Activated naive CD8-positive, alpha-beta T cell treated with anti-CD3 and anti-CD28 coated beads, Interleukin-2, amount 10 ng/mL, durations not matched to agents 7 days and 5 days (primary cell): Measurements from ENCODE around the gene PCDHB10. TPM values are rescaled to one million over a fixed set of nuclear protein-coding genes. Genes with fewer than 3 reads are reported as not detected.
"Not testable (repeated sequence)": the region's sequence is repeated elsewhere in the genome, so short reads cannot be mapped to it uniquely, and the experiment has no call there.

Experiments used
- ATAC-seq: fragments of 150-1000 bp; cut with Tn5 transposase; one replicate; pipeline ENCODE4 v1.10.0; 2021; ENCODE audit warnings: low read depth, moderate library complexity
- POLR2A ChIA-PET: fragments of 350-600 bp; sonication (Branson Sonifier 250); formaldehyde crosslinking; loops from one replicate; lab custom pipeline; 2021; ENCODE audit warnings: antibody characterized with exemption; lab: Charles Lee
- DNase-seq: peaks from one replicate; pipeline ENCODE4 v3.0.0; 2021
- H3K27ac Mint-ChIP-seq: one replicate; pipeline ENCODE4 v1.8.0; 2022; ENCODE audit warnings: mild to moderate bottlenecking, mixed read lengths
- H3K27me3 Mint-ChIP-seq: one replicate; pipeline ENCODE4 v1.8.0; 2022; ENCODE audit warnings: mild to moderate bottlenecking, moderate library complexity, mixed read lengths
- H3K36me3 Mint-ChIP-seq: one replicate; pipeline ENCODE4 v1.8.0; 2021; ENCODE audit warnings: mild to moderate bottlenecking, mixed read lengths
- H3K4me1 Mint-ChIP-seq: one replicate; pipeline ENCODE4 v1.8.0; 2021; ENCODE audit warnings: mixed read lengths
- H3K4me3 Mint-ChIP-seq: one replicate; pipeline ENCODE4 v1.8.0; 2022; ENCODE audit warnings: mild to moderate bottlenecking, moderate library complexity, mixed read lengths
- H3K9me3 Mint-ChIP-seq: one replicate; pipeline ENCODE4 v1.8.0; 2021; ENCODE audit warnings: mixed read lengths
- total RNA-seq, 2 experiments: library from RNA; stranded (reverse); gene quantifications; one replicate each; pipeline ENCODE4 v1.2.3, GENCODE V29; 2021

PCDHB10 gene
- total RNA-seq, 2 experiments from 2014 or later: not detected

GRCh38 chr5:141177577-141178191 is 14.5 kb upstream of the PCDHB10 start, which contains the start of gene PCDHB8:
TSS of gene PCDHB8 (plus strand) at chr5:141177790. CDS start at chr5:141178035, 245 bp downstream.
- H3K4me3 Mint-ChIP-seq, H3K4me1 Mint-ChIP-seq, H3K36me3 Mint-ChIP-seq, H3K9me3 Mint-ChIP-seq, H3K27ac Mint-ChIP-seq, ATAC-seq, DNase-seq, H3K27me3 Mint-ChIP-seq, POLR2A ChIA-PET: not testable (repeated sequence)

GRCh38 chr5:141179371-141179770 is 12.8 kb upstream of the PCDHB10 start:
- not testable (repeated sequence) for H3K27ac Mint-ChIP-seq, H3K4me3 Mint-ChIP-seq

GRCh38 chr5:141179876-141180275 is 12.3 kb upstream of the PCDHB10 start:
- H3K9me3 Mint-ChIP-seq, H3K4me1 Mint-ChIP-seq, POLR2A ChIA-PET, H3K27ac Mint-ChIP-seq, H3K36me3 Mint-ChIP-seq, DNase-seq, ATAC-seq, H3K4me3 Mint-ChIP-seq: not testable (repeated sequence)
- H3K27me3 Mint-ChIP-seq: peaks cover 12% of the 10 kb centered on the region

More at GRCh38 chr5:141179371-141179770, 12.8 kb upstream of the PCDHB10 start:
- DNase-seq: peak; percentile 44
- POLR2A ChIA-PET, H3K9me3 Mint-ChIP-seq, H3K36me3 Mint-ChIP-seq, ATAC-seq, H3K4me1 Mint-ChIP-seq, H3K27me3 Mint-ChIP-seq: not testable (repeated sequence)

GRCh38 chr5:141180313-141180712 is 11.8 kb upstream of the PCDHB10 start:
- POLR2A ChIA-PET: no interaction called here
- Mint-ChIP-seq H3K9me3 (peaks cover 8% of the 10 kb centered on the region), H3K4me1 (no peaks in the 10 kb centered on the region), H3K27me3 (peaks cover 15% of the 10 kb centered on the region), H3K36me3 (no peaks in the 10 kb centered on the region), H3K27ac (no peak overlapping the region), H3K4me3 (no peak overlapping the region)
- no peak for ATAC-seq
- DNase-seq: no peak

- H3K27me3 Mint-ChIP-seq: peaks cover 16% of the 10 kb centered on the region
- POLR2A ChIA-PET: no interaction called here
- no peak for DNase-seq
- no peak within 1 kb of the TSS for H3K4me3 Mint-ChIP-seq
- no peak for ATAC-seq
- peaks cover 13% of the 10 kb centered on the region for H3K9me3 Mint-ChIP-seq
- no peaks in the 10 kb centered on the region for H3K4me1 Mint-ChIP-seq
- peak within 1 kb of the TSS; percentile 19 for H3K27ac Mint-ChIP-seq
- H3K36me3 Mint-ChIP-seq: no peaks in the 10 kb centered on the region
These were observed 9.9 kb upstream of the PCDHB10 start, which contains the start of gene PCDHB16 for GRCh38 chr5:141182248-141182647. TSS of gene PCDHB16 (plus strand) at chr5:141182387. CDS start at chr5:141182560, 173 bp downstream.

- H3K36me3 Mint-ChIP-seq, DNase-seq, H3K27ac Mint-ChIP-seq, POLR2A ChIA-PET, ATAC-seq, H3K4me3 Mint-ChIP-seq, H3K4me1 Mint-ChIP-seq: not testable (repeated sequence)
- Mint-ChIP-seq H3K27me3 (peaks cover 19% of the 10 kb centered on the region), H3K9me3 (peaks cover 20% of the 10 kb centered on the region)
These were observed 7.9 kb upstream of the PCDHB10 start for GRCh38 chr5:141184117-141184855.

- Mint-ChIP-seq H3K4me1 (no peaks in the 10 kb centered on the region), H3K4me3 (no peak within 1 kb of the TSS), H3K27me3 (peaks cover 20% of the 10 kb centered on the region), H3K36me3 (no peaks in the 10 kb centered on the region), H3K9me3 (peaks cover 25% of the 10 kb centered on the region), H3K27ac (no peak within 1 kb of the TSS)
- no peak for DNase-seq
- POLR2A ChIA-PET: no interaction called here
- no peak for ATAC-seq
These were observed 5.1 kb upstream of the PCDHB10 start, which contains the start of gene PCDHB9 for GRCh38 chr5:141186897-141187512. TSS of gene PCDHB9 (plus strand) at chr5:141187161. CDS start at chr5:141187319, 158 bp downstream.

GRCh38 chr5:141188682-141189081 is 3.5 kb upstream of the PCDHB10 start:
- H3K36me3 Mint-ChIP-seq, DNase-seq, H3K27ac Mint-ChIP-seq, H3K4me1 Mint-ChIP-seq, POLR2A ChIA-PET, H3K4me3 Mint-ChIP-seq, ATAC-seq: not testable (repeated sequence)
- H3K9me3 Mint-ChIP-seq: peaks cover 29% of the 10 kb centered on the region
- H3K27me3 Mint-ChIP-seq: peaks cover 16% of the 10 kb centered on the region

GRCh38 chr5:141189131-141189530 is 3.0 kb upstream of the PCDHB10 start:
- DNase-seq, H3K4me3 Mint-ChIP-seq, H3K4me1 Mint-ChIP-seq, ATAC-seq, POLR2A ChIA-PET, H3K36me3 Mint-ChIP-seq, H3K27ac Mint-ChIP-seq: not testable (repeated sequence)
- Mint-ChIP-seq H3K9me3 (peaks cover 29% of the 10 kb centered on the region), H3K27me3 (peaks cover 16% of the 10 kb centered on the region)

- H3K36me3 Mint-ChIP-seq, ATAC-seq, POLR2A ChIA-PET, H3K4me3 Mint-ChIP-seq, H3K27ac Mint-ChIP-seq, DNase-seq, H3K4me1 Mint-ChIP-seq, H3K27me3 Mint-ChIP-seq: not testable (repeated sequence)
- peaks cover 22% of the 10 kb centered on the region for H3K9me3 Mint-ChIP-seq
These were observed 2.2 kb downstream of the PCDHB10 start for GRCh38 chr5:141194332-141194731.

- Mint-ChIP-seq H3K36me3 (peaks cover 1% of the 10 kb centered on the region), H3K4me3 (no peak overlapping the region), H3K9me3 (peaks cover 30% of the 10 kb centered on the region), H3K4me1 (no peaks in the 10 kb centered on the region), H3K27ac (no peak overlapping the region), H3K27me3 (peaks cover 8% of the 10 kb centered on the region)
- POLR2A ChIA-PET: no interaction called here
- DNase-seq (no peak), ATAC-seq (no peak)
These were observed 4.2 kb downstream of the PCDHB10 start for GRCh38 chr5:141196363-141196762.

GRCh38 chr5:141199359-141200235 is 7.4 kb downstream of the PCDHB10 start, which contains the start of gene PCDHB11:
TSS of gene PCDHB11 (plus strand) at chr5:141199627. CDS start at chr5:141199775, 148 bp downstream.
- H3K4me3 Mint-ChIP-seq: no peak within 1 kb of the TSS
- H3K27ac Mint-ChIP-seq: no peak within 1 kb of the TSS
- no peaks in the 10 kb centered on the region for H3K36me3 Mint-ChIP-seq
- H3K9me3 Mint-ChIP-seq: peaks cover 19% of the 10 kb centered on the region
- DNase-seq (no peak), ATAC-seq (no peak)
- POLR2A ChIA-PET: no interaction called here
- H3K4me1 Mint-ChIP-seq: no peaks in the 10 kb centered on the region
- H3K27me3 Mint-ChIP-seq: peaks cover 4% of the 10 kb centered on the region

GRCh38 chr5:141201126-141201525 is 9.0 kb downstream of the PCDHB10 start:
- H3K4me3 Mint-ChIP-seq, H3K27ac Mint-ChIP-seq, ATAC-seq, H3K27me3 Mint-ChIP-seq, POLR2A ChIA-PET, H3K36me3 Mint-ChIP-seq, DNase-seq, H3K4me1 Mint-ChIP-seq: not testable (repeated sequence)
- peaks cover 19% of the 10 kb centered on the region for H3K9me3 Mint-ChIP-seq
